ENCODE results near the gene SRPK2.
"Not testable (repeated sequence)": the region's sequence is repeated elsewhere in the genome, so short reads cannot be mapped to it uniquely, and the experiment has no call there.

SRPK2 gene

DNA sequence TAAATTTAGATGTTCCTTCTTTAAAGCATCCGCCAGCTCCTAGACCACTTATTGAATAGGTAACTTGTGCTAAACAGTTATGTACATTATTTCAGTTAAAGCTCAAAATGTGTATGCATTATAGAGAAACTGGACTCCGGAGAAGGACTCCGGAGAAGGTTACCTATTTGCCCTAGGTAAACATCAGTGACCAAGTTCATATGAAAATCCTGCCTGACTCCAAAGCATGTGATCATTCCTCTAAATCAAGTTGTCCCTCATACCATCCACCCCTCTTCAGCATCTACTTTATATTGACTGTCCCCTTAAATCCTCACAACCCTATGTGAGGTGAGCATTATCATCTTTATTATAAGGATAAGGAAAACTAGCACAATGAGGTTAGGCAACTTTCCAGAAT, 147.5 kb downstream of the SRPK2 start:
- in situ Hi-C loops (cut with MboI; ENCODE audit: low sequenced_read_pairs, unreplicated experiment), result no loop called here
- TF ChIP-seq, protein P1, sequence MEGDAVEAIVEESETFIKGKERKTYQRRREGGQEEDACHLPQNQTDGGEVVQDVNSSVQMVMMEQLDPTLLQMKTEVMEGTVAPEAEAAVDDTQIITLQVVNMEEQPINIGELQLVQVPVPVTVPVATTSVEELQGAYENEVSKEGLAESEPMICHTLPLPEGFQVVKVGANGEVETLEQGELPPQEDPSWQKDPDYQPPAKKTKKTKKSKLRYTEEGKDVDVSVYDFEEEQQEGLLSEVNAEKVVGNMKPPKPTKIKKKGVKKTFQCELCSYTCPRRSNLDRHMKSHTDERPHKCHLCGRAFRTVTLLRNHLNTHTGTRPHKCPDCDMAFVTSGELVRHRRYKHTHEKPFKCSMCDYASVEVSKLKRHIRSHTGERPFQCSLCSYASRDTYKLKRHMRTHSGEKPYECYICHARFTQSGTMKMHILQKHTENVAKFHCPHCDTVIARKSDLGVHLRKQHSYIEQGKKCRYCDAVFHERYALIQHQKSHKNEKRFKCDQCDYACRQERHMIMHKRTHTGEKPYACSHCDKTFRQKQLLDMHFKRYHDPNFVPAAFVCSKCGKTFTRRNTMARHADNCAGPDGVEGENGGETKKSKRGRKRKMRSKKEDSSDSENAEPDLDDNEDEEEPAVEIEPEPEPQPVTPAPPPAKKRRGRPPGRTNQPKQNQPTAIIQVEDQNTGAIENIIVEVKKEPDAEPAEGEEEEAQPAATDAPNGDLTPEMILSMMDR (IDR thresholded peaks at IDR 0.05; ENCODE audit: borderline replicate concordance, control extremely low read depth, extremely low read depth, insufficient read depth, missing control alignments), result no peak
- DNase-seq (ENCODE audit: low spot score), result no peak

DNA sequence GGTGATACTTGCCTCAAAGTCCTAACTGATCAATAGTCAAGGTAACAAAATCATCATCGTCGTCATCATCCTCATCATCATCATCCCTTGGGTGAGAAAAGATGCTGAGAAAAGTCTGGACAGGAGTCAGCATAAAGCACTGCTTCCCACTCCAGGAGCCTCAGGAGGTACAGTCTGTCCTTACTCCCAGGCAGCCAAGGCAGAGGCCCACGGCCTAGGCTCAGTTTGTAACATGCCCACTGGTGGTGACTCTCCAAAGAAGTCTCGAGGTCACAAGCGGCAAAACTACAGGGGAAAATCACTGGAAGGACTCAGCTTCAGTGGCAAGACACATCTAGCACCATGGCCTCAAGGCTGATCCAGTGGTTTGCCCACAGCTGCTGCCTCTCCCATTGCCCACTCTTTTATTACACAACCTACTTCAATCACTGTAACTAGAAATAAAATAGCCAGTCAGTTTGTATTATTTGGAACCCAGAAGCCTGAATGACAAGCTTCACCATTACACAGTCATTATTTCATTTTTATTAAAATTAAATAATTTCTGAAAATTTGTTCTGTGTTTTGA, 150.4 kb downstream of the SRPK2 start:
- no peak for DNase-seq (ENCODE audit: low spot score)
- TF ChIP-seq, protein P1 (IDR thresholded peaks at IDR 0.05; ENCODE audit: borderline replicate concordance, control extremely low read depth, extremely low read depth, insufficient read depth, missing control alignments), result no peak
- in situ Hi-C loops (cut with MboI; ENCODE audit: low sequenced_read_pairs, unreplicated experiment), result no loop called here

DNA sequence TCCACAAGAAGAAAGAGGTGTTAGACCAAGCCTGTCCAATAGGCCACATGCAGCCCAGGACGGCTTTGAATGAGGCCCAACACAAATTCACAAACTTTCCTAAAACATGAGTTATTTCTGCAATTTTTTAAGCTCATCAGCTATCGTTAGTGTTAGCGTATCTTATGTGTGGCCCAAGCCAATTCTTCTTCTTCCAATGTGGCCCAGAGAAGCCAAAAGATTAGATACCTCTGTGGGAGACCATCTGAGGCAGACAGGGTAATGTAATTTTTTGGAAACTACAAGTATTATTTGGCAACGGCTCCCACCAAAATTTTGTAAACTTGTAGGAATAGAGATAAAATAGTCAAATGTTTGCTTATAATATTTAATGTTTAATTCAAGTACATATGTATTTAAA, 153.8 kb downstream of the SRPK2 start:
- in situ Hi-C loops (cut with MboI; ENCODE audit: low sequenced_read_pairs, unreplicated experiment), result no loop called here
- no peak for DNase-seq (ENCODE audit: low spot score)
- TF ChIP-seq, protein P1 (IDR thresholded peaks at IDR 0.05; ENCODE audit: borderline replicate concordance, control extremely low read depth, extremely low read depth, insufficient read depth, missing control alignments), result no peak

DNA sequence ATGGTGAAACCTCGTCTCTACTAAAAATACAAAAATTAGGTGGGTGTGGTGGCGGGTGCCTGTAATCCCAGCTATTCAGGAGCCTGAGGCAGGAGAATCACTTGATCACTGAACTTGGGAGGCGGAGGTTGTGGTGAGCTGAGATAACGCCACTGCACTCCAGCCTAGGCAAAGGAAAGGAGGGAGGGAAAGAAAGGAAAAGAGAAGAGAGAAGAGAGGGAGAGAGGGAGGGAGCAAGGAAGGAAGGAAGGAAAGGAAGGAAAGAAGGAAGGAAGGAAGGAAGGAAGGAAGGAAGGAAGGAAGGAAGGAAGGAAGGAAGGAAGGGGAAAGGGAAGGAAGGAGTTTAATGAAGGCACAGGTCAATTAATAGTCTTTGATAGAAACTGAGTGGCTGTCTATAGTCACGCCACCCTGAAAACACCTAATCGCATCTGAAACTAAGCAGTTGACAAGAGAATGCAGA, 155.9 kb downstream of the SRPK2 start:
- DNase-seq (ENCODE audit: low spot score); in situ Hi-C loops (cut with MboI; ENCODE audit: low sequenced_read_pairs, unreplicated experiment): not testable (repeated sequence)

DNA sequence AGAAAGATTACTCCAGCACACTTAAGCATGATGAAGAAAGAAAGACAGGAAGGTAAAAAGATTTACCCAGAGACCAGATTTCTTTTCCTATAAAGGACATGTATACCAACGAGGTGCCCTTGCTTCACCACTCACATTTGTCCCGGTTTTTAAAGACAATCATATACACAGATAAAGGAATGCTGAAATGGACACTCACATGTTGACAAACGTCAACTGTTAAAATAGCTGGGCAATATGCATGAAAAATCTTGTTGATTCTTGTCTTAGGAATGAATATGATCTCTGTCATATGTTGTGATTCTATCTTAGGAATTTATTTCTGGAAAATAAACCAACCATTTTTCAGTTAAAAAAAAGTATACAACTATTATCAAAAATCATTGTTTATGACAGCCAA, 158.2 kb downstream of the SRPK2 start:
- in situ Hi-C loops (cut with MboI; ENCODE audit: low sequenced_read_pairs, unreplicated experiment), result no loop called here
- no peak for DNase-seq (ENCODE audit: low spot score)
- TF ChIP-seq, protein P1 (IDR thresholded peaks at IDR 0.05; ENCODE audit: borderline replicate concordance, control extremely low read depth, extremely low read depth, insufficient read depth, missing control alignments), result no peak

DNA sequence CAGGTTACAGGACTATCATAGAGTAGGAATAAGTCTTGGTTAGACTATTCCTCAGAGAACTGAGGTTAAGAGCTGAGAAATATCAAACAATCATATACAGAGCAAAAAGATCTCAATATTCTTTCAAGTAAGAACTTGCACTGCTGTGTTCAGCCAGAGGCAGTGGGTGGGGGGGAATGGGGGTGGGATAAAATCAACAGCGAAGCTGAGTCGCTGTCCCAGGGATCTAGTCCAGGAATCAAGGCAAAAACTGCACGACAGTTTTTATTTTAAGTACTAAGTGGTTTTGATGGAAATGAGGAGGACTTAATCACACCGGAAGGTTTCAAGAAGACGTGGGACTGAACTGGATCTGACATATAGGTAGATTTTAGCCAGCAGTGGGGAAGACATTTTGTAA, 159.1 kb downstream of the SRPK2 start:
- DNase-seq (ENCODE audit: low spot score), result no peak
- in situ Hi-C loops (cut with MboI; ENCODE audit: low sequenced_read_pairs, unreplicated experiment), result no loop called here
- TF ChIP-seq, protein P1 (IDR thresholded peaks at IDR 0.05; ENCODE audit: borderline replicate concordance, control extremely low read depth, extremely low read depth, insufficient read depth, missing control alignments), result no peak

DNA sequence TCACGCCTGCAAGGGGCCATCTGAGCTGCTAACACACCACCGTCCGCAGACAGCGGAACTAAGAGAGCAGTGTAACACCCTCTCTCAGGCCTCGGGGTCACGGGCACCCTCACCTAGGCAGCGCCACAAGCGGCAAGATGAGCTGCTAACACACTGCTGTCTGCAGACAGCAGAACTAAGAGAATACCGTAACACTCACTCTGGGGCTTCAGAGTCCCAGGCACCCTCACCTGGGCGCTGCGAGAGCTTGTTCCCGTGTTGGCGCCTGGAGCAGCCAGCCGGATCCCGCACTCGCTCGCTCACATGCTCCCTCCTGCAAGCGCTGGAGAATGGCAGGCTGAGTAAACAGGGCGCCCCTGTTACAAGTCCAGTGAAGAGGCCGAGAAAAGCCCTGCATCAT, 160.2 kb downstream of the SRPK2 start:
- TF ChIP-seq, protein P1 (IDR thresholded peaks at IDR 0.05; ENCODE audit: borderline replicate concordance, control extremely low read depth, extremely low read depth, insufficient read depth, missing control alignments), result no peak
- DNase-seq (ENCODE audit: low spot score), result no peak
- in situ Hi-C loops (cut with MboI; ENCODE audit: low sequenced_read_pairs, unreplicated experiment), result no loop called here
